HG03565 (cell line): ENCODE measurements around the gene CLCA1.

Experiments used
- ATAC-seq: cut with Tn5 transposase; IDR thresholded peaks from one replicate; pipeline ENCODE4 v1.9.1; 2021; ENCODE audit warnings: mild to moderate bottlenecking, moderate library complexity; ENCODE audit not compliant: unreplicated experiment

CLCA1 gene

GRCh38 chr1:86502125-86502646 lies 33.5 kb downstream of the CLCA1 start:
- ATAC-seq: peak; percentile 56

- no peak for ATAC-seq
Observed at GRCh38 chr1:86502721-86503405, 34.1 kb downstream of the CLCA1 start.

- no peak for ATAC-seq
Observed at GRCh38 chr1:86503406-86504136, 34.8 kb downstream of the CLCA1 start.

- no peak for ATAC-seq
Observed at GRCh38 chr1:86504137-86504479, 35.4 kb downstream of the CLCA1 start.

GRCh38 chr1:86504895-86505563 lies 36.3 kb downstream of the CLCA1 start:
- ATAC-seq: no peak

GRCh38 chr1:86505564-86505902 lies 36.8 kb downstream of the CLCA1 start:
- no peak for ATAC-seq

GRCh38 chr1:86507935-86508582 lies 39.3 kb downstream of the CLCA1 start:
- no peak for ATAC-seq

GRCh38 chr1:86508583-86508969 lies 39.8 kb downstream of the CLCA1 start:
- ATAC-seq: no peak

- ATAC-seq: no peak
Observed at GRCh38 chr1:86515597-86515996, 46.9 kb downstream of the CLCA1 start.

GRCh38 chr1:86516335-86516734 lies 47.6 kb downstream of the CLCA1 start:
- no peak for ATAC-seq

- ATAC-seq: no peak
Observed at GRCh38 chr1:86517336-86517735, 48.6 kb downstream of the CLCA1 start.

- ATAC-seq: no peak
Observed at GRCh38 chr1:86520789-86521521, 52.2 kb downstream of the CLCA1 start.

- no peak for ATAC-seq
Observed at GRCh38 chr1:86521522-86521891, 52.8 kb downstream of the CLCA1 start.

- no peak for ATAC-seq
Observed at GRCh38 chr1:86522240-86522639, 53.5 kb downstream of the CLCA1 start.

- ATAC-seq: no peak
Observed at GRCh38 chr1:86523670-86524354, 55.1 kb downstream of the CLCA1 start.

GRCh38 chr1:86527306-86527705 lies 58.6 kb downstream of the CLCA1 start:
- no peak for ATAC-seq

GRCh38 chr1:86530211-86530845 lies 61.6 kb downstream of the CLCA1 start:
- ATAC-seq: no peak

GRCh38 chr1:86537928-86538695 lies 69.4 kb downstream of the CLCA1 start:
- ATAC-seq: no peak

- ATAC-seq: no peak
Observed at GRCh38 chr1:86538775-86539174, 70.0 kb downstream of the CLCA1 start.
